OCI-LY1 (cell line): ENCODE results near the gene IL17RE.

Source experiments
- CTCF ChIP-seq: fragments of 200-600 bp; sonication (generic), shearing (Covaris generic); IDR thresholded peaks from 2 replicates; pipeline ENCODE4 v1.5.1; 2017; ENCODE audit warnings: mild to moderate bottlenecking, antibody characterized with exemption, low read length, moderate library complexity, mixed read lengths
- EZH2 ChIP-seq: fragments of 200-600 bp; sonication (generic), shearing (Covaris generic); IDR thresholded peaks from 2 replicates; pipeline ENCODE4 v1.8.0; 2017; ENCODE audit warnings: borderline replicate concordance, mixed run types, mild to moderate bottlenecking, antibody characterized with exemption, low read length, moderate library complexity, mixed read lengths

DNA sequence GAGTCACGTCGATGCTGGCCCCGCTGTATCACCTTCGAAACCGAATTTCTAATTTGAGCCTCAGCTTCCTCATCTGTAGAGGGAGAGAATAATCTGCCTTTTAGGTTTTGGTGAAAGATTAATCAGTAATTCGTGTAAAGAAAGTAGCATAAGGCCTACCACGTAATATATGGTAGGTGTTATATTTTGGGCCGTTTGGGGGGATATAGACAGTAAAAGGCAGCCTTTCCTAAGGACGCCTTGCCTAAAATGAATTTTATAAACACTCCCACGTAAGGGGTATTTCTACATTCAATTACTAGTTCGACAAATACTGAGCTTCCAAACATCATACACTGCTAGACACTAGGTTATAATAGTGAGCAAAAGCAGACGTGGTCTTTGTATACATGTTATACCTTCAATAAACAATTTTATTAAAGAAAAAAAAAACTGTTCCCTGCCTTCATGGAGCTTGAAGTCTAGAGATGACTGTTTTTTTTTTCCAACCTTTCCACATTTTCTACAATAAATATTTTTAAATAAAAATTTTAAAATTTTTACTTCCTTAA, 11.5 kb upstream of the IL17RE start:
- TF ChIP-seq CTCF (no peak), EZH2 (no peak)
